ENCODE measurements around the gene UBE2I.

- no peak for TF ChIP-seq POLR2A (IDR thresholded peaks at IDR 0.05; ENCODE audit: low read depth, low read length)
- TF ChIP-seq POLR2AphosphoS5 (IDR thresholded peaks at IDR 0.05; ENCODE audit: low read depth, low read length) = no peak
- no peak for TF ChIP-seq TAF1 (IDR thresholded peaks at IDR 0.05; ENCODE audit: borderline replicate concordance, low read depth, low read length)
Observed at GRCh38 chr16:1325261-1325660, 15.8 kb downstream of the UBE2I start.

Measured in GM12892 (cell line).